ENCODE results near the gene CANT1. TPM values are rescaled to one million over a fixed set of nuclear protein-coding genes. Genes with fewer than 3 reads are reported as not detected.

CANT1 gene
- total RNA-seq, 1 donor from 2014 or later = 72.1 TPM

GRCh38 chr17:79053251-79053925, 43.8 kb upstream of the CANT1 start:
- no peak overlapping the region for H3K27ac Mint-ChIP-seq (ENCODE audit: unreplicated experiment)
- Histone ChIP-seq H3K36me3 (ENCODE audit: insufficient read depth, low read length) (no peaks in the 10 kb centered on the region), H4K20me1 (ENCODE audit: insufficient read depth, low read length) (no peaks in the 10 kb centered on the region), H3K4me2 (ENCODE audit: low read length) (no peak overlapping the region), H3K27me3 (ENCODE audit: insufficient read depth, low read length) (no peaks in the 10 kb centered on the region), H3K4me3 (ENCODE audit: insufficient read depth, low read depth, low read length) (no peak overlapping the region), H3K79me2 (ENCODE audit: insufficient read depth, low read length) (no peaks in the 10 kb centered on the region), H2AFZ (ENCODE audit: low read depth, low read length) (no peak overlapping the region), H3K4me1 (ENCODE audit: insufficient read depth, low read length) (no peaks in the 10 kb centered on the region), H3K27ac (ENCODE audit: low read depth, low read length) (no peak overlapping the region), H3K9ac (ENCODE audit: low read length) (no peak overlapping the region), H3K9me3 (ENCODE audit: insufficient read depth, low read depth, low read length) (no peaks in the 10 kb centered on the region)
- no peaks in the 10 kb centered on the region for H3K36me3 Mint-ChIP-seq (ENCODE audit: low read depth, unreplicated experiment)
- TF ChIP-seq CTCF (IDR thresholded peaks at IDR 0.05; ENCODE audit: insufficient read depth, low read depth, low read length) (no peak), EZH2 (IDR thresholded peaks at IDR 0.05; ENCODE audit: insufficient read depth, low read length) (no peak)
- peaks cover 12% of the 10 kb centered on the region for H3K27me3 Mint-ChIP-seq (ENCODE audit: low read depth, unreplicated experiment)
- FAIRE-seq (no peak), DNase-seq (ENCODE audit: low read depth) (peak; percentile 46)
- H3K4me1 Mint-ChIP-seq (ENCODE audit: low read depth, unreplicated experiment) = peaks cover 12% of the 10 kb centered on the region
- no peak overlapping the region for H3K4me3 Mint-ChIP-seq (ENCODE audit: unreplicated experiment)
- peaks cover 15% of the 10 kb centered on the region for H3K9me3 Mint-ChIP-seq (ENCODE audit: unreplicated experiment)

GRCh38 chr17:79052131-79052530, 42.6 kb upstream of the CANT1 start:
- H3K36me3 Mint-ChIP-seq (ENCODE audit: low read depth, unreplicated experiment) = no peaks in the 10 kb centered on the region
- no peaks in the 10 kb centered on the region for H4K20me1 ChIP-seq (ENCODE audit: insufficient read depth, low read length)
- H2AFZ ChIP-seq (ENCODE audit: low read depth, low read length) = no peak overlapping the region

More at GRCh38 chr17:79052131-79052530, 42.6 kb upstream of the CANT1 start:
- H3K4me1 Mint-ChIP-seq (ENCODE audit: low read depth, unreplicated experiment) = peaks cover 12% of the 10 kb centered on the region
- H3K27me3 Mint-ChIP-seq (ENCODE audit: low read depth, unreplicated experiment) = peaks cover 14% of the 10 kb centered on the region
- peaks cover 13% of the 10 kb centered on the region for H3K9me3 Mint-ChIP-seq (ENCODE audit: unreplicated experiment)
- peaks cover 6% of the 10 kb centered on the region for H3K4me1 ChIP-seq (ENCODE audit: insufficient read depth, low read length)
- H3K4me3 Mint-ChIP-seq (ENCODE audit: unreplicated experiment) = no peak overlapping the region
- no peak for TF ChIP-seq EZH2 (IDR thresholded peaks at IDR 0.05; ENCODE audit: insufficient read depth, low read length)
- no peak for TF ChIP-seq CTCF (IDR thresholded peaks at IDR 0.05; ENCODE audit: insufficient read depth, low read depth, low read length)
- no peak overlapping the region for H3K9ac ChIP-seq (ENCODE audit: low read length)
- no peak for FAIRE-seq
- H3K27me3 ChIP-seq (ENCODE audit: insufficient read depth, low read length) = no peaks in the 10 kb centered on the region
- H3K4me2 ChIP-seq (ENCODE audit: low read length) = no peak overlapping the region
- H3K79me2 ChIP-seq (ENCODE audit: insufficient read depth, low read length) = no peaks in the 10 kb centered on the region
- H3K9me3 ChIP-seq (ENCODE audit: insufficient read depth, low read depth, low read length) = no peaks in the 10 kb centered on the region
- no peak overlapping the region for H3K27ac ChIP-seq (ENCODE audit: low read depth, low read length)
- no peak overlapping the region for H3K4me3 ChIP-seq (ENCODE audit: insufficient read depth, low read depth, low read length)
- no peaks in the 10 kb centered on the region for H3K36me3 ChIP-seq (ENCODE audit: insufficient read depth, low read length)
- no peak for DNase-seq (ENCODE audit: low read depth)
- no peak overlapping the region for H3K27ac Mint-ChIP-seq (ENCODE audit: unreplicated experiment)

All from astrocyte (in vitro differentiated cells and primary cell).